Left renal pelvis (tissue), 4 donors: ENCODE measurements around the gene FAF2. TPM values are rescaled to one million over a fixed set of nuclear protein-coding genes. Genes with fewer than 3 reads are reported as not detected.
"Not testable (repeated sequence)": the region's sequence is repeated elsewhere in the genome, so short reads cannot be mapped to it uniquely, and the experiment has no call there.

Experiments used
- DNase-seq, 4 donors: peaks; one replicate each; pipeline ENCODE4 v3.0.0-alpha.2; 2013; ENCODE audit warnings: low read depth in 4 of 4, low spot score in 3 of 4
- polyA plus RNA-seq, 4 donors: library from polyadenylated mRNA; unstranded; fragments of 120-200 nt; gene quantifications; one replicate each; pipeline ENCODE4 v1.2.1, GENCODE V29; 2013; ENCODE audit not compliant: insufficient read length in 4 of 4

The FAF2 gene
- polyA plus RNA-seq = 10 to 100 TPM; 46.3 to 52.9 (median 49.5) TPM

- DNase-seq = peak; percentile 94 to 98 (median 96)
Measured at GRCh38 chr5:176447978-176448608, at the start of gene FAF2. FAF2 (plus strand) TSS chr5:176448385; CDS start chr5:176448408, 23 bp downstream.

- no peak for DNase-seq
Measured at GRCh38 chr5:176400382-176401156, 47.6 kb upstream of the FAF2 start.

DNA sequence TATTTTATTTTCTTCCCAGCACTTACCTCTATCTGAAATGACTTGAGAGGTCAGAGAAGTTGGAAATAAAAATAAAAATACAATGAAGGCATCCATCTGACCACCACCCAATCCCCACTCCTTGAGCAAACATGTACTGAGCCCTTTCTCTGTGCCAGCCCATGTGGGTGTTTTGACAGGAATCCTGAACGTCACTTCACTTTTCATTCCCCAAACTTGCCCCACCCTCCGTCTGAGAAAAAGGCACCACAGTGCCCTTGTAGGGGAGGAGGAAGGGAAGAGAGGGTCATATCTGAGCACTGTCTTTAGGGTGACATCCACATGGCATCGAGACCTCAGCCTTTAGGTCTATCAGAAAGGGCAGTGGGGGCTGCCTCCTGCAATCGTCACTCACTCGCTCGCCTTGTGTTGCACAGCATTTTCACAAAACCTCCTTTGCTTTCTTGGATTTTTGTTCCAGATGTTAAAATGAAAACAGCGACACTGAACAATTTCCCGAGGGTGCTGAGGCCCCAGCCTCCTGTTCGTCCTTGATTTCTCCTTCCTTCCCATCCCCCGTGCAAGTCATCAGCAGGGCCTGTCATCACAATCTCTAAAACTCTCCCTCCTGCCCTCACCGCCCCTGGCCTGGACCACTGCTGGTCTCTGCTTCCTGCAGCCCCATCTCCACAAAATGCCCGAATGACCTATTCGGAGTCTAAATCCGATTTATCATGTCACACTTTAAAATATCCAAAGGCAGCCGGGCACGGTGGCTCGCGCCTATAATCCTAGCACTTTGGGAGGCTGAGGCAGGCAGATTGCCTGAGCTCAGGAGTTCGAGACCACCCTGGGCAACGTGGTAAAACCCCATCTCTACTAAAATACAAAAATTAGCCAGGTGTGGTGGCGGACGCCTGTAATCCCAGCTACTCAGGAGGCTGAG lies 46.6 kb upstream of the FAF2 start:
- DNase-seq = no peak

DNA sequence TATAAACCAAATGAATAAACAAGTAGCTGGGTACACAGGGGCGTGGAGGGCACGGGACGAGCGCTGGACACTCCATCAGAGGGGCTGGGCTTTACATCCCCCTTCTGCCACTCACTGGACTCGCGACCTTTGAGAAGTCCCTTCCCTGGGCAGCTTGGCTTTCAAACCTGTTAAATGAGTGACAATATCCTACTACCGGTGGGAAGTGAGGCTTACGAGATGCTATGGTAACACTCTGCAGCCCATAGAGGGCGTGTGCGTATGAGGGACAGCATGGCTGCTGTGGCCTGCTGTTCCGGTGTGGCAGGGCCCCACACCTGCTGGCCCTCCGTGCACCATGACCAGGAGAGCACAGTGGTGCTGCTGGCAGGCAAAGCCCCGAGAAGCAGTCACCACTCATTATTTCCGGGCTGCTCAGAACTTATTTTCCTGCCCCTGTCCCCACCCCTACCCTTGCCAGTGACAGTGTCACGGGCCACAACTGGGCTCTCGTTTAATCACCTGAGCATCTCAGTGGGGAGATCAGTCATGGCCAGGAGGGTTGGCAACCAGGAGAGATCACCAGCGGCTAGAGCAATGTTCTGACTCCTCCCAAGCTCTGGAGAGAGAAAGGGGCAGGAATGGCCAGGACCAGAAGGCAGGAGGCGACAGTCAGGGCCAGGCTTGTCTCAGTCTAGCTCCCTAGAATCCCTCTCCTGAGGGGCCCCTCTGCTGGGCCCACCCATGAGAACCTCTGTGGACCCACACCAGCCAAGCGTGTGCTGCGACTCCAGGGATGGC lies 42.3 kb upstream of the FAF2 start:
- no peak for DNase-seq

DNA sequence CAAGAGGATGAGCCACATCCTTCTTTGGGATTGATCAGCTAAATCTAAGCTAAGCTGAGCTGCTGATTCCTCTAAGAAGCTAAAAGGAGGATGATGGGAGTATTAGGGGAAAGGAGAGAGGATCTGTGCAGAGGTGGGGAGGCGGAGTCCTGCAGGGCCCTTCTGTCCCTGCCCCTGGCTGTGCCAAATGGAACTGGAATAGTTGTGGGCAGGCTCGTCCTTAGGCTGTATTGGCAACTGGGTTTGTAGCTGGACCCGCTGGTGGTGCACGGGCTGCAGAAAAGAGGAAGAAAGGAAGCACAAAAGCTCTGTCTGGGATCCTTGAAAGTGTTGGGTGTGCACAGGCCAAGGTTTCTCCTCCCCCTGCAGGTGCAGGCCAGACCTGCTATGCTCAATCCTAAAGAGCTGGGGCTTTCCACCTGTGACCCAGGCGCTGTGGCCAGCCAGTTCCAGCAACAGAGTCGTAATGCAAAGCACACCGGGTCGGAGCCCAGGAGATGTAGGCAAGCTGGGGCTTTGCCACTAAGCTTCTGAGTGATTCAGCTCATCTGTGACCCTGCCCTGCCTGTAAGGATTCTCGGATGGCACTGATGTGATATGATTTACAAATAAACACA lies 41.6 kb upstream of the FAF2 start:
- DNase-seq = no peak

DNA sequence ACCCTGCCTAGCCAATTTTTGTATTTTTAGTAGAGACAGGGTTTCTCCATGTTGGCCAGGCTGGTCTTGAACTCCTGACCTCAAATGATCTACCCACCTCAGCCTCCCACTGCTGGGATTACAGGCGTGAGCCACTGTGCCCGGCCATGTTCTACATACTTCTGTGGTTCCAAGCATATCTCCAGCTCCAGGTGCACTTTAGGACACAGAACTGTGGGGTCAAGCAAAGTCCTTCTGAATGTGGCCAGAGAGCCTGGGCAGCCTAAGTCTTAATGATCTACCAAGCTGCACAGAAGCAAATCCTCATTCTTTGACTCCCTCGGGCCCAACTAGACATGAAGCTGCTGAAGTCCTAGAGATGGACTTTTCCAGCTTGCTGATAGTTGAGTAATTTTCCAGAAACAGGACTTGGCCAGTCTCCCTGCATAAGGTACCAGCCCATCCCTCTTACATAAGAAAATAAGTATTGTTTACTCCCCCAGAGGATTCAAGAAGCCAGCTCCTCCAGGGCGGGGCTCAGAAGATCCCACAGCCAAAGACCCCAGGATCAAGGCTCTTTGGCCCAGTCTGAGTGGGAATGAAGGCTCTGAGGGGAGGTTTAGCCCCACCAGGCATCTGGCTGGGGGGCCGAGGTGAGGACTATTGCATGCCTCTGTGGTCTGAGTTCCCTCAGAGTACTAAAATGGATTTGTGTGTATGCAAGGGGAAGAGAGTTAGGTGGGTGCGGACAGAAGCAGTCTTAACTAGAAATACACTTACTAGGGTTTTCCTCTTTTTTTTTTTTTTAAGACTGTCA lies 40.5 kb upstream of the FAF2 start:
- DNase-seq = no peak

- DNase-seq = not testable (repeated sequence)
Measured at GRCh38 chr5:176408252-176408573, 40.0 kb upstream of the FAF2 start.

GRCh38 chr5:176408590-176408989 lies 39.6 kb upstream of the FAF2 start:
- no peak for DNase-seq

GRCh38 chr5:176409765-176410164 lies 38.4 kb upstream of the FAF2 start:
- DNase-seq = no peak

DNA sequence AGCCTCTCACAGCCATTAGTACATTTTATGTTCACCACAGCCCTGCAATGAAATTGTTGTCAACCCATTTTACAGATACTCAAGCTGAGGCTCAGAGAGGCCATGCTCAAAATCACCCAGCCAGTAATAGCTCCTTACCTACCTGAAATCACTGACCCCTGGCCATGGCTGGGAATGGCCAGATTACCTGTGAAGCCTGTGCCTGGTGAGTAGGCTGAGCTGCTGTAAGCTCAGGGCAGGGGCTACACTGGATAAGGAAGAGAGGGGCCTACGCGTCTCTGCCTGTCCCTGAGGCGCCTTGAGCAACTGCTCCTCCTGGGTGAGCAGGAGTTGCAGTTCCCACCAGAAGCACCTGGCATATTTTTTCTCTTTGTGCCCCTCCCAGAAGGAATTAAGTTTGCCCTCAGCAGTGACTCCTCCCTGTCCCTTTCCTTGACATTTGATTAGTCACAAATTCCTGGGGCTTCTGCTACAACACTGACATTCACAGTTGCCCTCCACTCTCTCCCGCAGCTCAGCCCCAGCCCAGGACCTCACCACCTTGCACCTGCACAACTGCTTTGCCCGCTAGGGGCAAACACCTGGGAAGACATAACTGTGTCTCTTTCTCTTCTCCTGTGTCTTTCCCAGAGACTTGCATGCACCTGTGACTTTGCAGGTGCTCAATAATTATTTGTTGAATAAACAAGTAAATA lies 37.6 kb upstream of the FAF2 start:
- no peak for DNase-seq

GRCh38 chr5:176412517-176413254 lies 35.5 kb upstream of the FAF2 start:
- DNase-seq = no peak

- no peak for DNase-seq
Measured at GRCh38 chr5:176413255-176413565, 35.0 kb upstream of the FAF2 start.

GRCh38 chr5:176413709-176414191 lies 34.4 kb upstream of the FAF2 start:
- DNase-seq = no peak

GRCh38 chr5:176414704-176415103 lies 33.5 kb upstream of the FAF2 start:
- DNase-seq = no peak

DNA sequence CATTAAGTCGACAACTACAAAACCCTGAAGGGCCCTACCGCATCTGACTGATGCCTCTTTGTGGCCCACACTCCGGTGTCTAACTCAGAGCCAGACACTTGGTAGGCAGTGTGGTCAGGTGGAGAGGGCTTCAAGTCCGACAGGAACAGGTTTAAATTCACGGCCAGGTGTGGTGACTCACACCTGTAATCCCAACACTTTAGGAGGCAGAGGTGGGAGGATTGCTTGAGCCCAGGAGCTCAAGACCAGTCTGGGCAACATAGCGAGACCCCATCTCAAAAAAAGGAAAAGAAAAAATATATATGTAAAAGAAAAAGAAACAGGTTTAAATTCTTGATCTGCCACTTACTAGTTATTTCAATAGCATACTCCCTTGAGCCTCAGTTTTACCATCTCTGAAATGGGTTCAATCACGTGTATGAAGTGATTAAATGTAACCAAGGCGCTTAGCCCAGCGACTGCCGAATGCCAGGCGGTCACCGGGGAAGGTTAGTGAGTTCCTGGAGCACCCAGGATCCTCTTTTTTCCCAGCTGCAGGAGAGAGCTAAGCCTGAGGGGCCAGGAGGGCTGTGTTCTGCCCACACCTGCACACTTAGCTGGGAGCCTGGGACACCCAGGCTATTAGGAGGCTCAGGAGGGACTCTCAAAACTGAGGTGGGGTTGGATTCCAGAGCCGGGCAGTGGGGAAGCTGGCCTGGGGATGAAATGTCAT lies 32.8 kb upstream of the FAF2 start:
- DNase-seq = no peak

DNA sequence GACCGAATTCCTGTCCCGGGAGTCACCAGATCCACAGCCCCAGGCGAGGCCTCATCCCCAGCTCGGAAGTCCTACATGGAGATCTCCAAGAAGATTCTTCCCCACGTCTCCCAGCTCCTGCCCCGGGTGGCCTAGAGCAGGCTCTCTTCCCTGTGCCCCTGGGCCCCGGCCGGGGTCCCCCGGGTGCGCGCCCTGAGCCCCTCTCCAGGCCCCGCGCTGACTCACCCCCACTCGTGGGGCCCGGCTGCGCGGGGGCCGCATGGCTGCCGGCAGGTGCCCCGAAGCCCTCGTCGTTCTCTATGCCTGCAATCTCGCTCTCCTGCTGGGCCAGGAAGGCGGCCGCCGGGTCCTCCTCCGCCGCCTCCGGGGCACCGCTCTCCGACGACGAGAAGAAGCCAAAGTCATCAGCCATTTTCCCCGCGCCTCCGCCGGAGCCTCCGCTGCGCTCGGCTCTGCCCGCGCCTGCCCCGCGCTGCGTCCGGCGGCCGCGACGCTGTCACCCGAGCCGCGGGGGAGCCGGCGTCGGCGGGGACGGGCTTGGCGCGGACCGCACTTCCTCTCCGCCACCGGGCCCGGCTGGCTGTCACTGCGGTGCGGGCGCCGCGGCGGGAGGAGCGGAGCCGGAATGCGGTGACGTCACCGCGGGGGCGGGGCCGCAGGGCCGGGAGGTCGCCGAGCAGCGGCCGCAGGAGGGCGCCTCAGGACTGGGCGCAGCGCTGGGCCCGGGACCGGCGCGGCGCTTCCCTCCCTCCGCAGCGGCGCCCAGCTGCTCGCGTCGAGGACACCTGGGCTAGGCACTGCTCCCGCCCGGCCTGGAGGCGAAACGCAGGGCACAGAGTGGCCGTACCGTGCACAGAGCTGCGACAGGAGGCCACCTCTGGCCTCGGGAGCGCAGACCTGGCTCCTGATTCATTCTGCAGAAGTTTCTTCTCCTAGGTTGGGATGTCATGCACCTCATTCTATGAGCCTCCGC lies 31.9 kb upstream of the FAF2 start, which contains the start of gene CLTB:
TSS of gene CLTB (minus strand) at position 588 of the 973 bp plus-strand sequence. CDS start at position 412, 176 bp downstream.
- DNase-seq = peak; percentile 68 to 88 (median 82)
